Right renal pelvis (tissue), 4 donors: ENCODE results near the gene UBE2K. TPM values are rescaled to one million over a fixed set of nuclear protein-coding genes. Genes with fewer than 3 reads are reported as not detected.
"Not testable (repeated sequence)": the region's sequence is repeated elsewhere in the genome, so short reads cannot be mapped to it uniquely, and the experiment has no call there.

Experiments used
- DNase-seq, 4 donors: peaks; one replicate each; pipeline ENCODE4 v3.0.0-alpha.2; 2013; ENCODE audit warnings: low read depth in 4 of 4, low spot score in 3 of 4, missing footprints in 1 of 4
- polyA plus RNA-seq, 4 donors: library from polyadenylated mRNA; unstranded; fragments of 120-200 nt; gene quantifications; one replicate each; pipeline ENCODE4 v1.2.1, GENCODE V29; 2013; ENCODE audit not compliant: insufficient read length in 4 of 4

The UBE2K gene, protein sequence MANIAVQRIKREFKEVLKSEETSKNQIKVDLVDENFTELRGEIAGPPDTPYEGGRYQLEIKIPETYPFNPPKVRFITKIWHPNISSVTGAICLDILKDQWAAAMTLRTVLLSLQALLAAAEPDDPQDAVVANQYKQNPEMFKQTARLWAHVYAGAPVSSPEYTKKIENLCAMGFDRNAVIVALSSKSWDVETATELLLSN
- 100 to 1,000 TPM in 3 of 4 donors, 10 to 100 TPM in 1; 89.1 to 110 (median 104) TPM for polyA plus RNA-seq

DNA sequence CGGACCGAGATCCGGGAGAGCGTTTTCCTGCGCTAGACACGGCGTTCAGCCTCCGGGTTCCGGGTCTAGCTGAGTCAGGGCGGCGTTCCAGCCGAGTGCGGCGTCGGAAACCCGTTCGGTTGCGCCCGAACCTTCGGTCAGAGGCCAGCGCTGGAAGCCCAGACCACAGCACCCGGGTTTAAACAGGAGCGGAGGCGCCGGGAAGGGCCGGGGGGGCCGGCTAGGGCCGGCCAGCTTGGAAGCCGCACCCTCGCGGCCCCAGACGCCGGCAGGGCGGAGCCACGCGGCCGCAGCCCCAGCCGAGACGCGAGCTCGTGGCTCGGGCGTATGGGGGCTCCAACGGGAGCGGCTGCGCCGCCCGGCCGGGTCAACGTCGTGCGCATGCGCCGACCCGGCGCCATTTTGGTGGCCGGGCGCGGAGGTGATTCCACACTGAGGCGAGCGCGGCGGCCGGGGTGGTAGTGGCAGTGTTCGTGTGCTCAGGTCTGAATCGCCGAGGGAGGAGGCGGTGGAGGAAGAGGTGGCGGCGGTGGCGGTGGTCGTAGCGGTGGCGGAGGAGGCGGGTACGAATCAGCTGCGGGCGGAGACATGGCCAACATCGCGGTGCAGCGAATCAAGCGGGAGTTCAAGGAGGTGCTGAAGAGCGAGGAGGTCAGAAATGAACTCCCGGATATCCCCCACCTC lies at the start of gene UBE2K:
UBE2K (plus strand) TSS at position 397 of the 684 bp plus-strand sequence; CDS start at position 589, 192 bp downstream.
- peak; percentile 70 to 83 (median 78) for DNase-seq

DNA sequence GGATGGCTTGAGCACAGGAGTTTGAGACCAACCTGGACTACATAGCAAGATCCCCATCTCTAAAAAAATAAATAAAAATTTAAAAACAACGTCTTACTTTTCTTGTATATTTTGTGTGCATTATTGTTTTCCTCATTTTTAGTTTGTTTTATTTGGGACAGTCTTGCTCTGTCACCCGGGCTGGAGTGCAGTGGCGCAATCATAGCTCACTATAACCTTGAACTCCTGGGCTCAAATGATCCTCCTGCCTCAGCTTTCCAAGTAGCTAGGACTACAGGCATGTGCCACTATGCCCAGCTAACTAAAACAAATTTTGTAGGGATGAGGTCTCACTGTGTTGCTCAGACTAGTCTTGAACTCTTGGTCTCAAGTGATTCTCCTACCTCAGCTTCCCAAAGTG lies 49.7 kb upstream of the UBE2K start:
- DNase-seq = no peak

DNA sequence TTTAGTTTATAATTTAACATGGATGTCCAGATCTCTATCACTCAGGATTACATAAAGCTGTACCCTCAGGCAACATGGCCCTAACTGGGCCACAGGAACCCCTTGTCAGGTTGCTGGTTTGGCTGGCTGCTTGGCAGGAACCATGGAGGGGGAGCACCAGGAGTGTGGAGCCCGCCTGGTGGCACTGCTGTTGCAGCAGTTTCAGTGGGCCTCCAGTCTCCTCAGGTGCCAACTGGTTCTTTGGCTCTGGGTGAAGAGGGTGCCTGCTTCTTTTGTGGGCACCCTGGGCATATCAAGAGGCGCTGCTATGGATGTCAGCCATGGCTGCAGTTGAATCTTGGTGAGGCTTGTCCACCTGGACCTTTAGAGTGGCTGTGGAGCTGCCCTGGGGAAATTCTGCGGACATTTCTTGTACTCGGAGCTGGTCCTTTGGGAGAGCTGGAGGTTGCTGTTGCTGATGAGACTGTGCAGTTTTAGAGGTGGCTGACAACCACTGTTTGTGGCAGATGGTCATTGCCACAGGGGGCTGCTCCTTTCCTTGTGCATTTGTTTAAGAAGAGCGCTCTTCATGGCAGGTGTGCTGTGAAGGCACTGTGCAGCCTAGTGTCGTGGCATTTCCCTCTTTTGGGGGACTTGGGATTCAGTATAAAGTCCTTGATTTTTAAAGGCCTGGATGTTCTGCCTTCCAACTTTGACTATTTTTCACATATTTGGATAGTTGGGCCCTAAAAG lies 48.9 kb upstream of the UBE2K start:
- DNase-seq = no peak

DNA sequence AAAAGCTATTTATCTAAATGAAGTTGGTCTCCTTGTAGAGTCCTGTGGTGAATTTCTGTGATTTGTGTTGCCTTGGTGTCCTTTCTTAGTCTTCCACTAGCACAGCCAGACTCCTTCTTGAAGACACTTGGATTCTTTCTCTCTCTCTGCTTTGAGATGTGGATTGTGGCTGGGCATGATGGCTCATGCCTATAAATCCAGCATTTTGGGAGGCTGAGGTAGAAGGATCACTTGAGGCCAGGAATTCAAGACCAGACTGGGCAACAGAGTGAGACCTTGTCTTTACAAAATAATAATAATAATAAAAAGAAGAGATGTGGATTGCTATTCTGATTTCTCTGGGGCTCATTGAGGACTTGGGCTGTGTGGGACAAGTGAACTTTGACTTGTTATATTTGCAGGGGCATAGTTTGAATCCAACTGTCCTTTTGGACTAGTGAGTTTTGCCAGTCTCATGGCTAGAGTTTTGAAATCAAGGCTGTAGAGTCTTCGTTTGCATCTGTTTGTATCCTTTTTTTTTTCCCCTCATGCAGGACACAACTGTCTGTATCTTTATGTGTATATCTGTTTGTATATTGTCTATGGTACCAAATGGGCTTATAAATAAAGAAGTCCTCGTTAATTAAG lies 48.2 kb upstream of the UBE2K start:
- no peak for DNase-seq

DNA sequence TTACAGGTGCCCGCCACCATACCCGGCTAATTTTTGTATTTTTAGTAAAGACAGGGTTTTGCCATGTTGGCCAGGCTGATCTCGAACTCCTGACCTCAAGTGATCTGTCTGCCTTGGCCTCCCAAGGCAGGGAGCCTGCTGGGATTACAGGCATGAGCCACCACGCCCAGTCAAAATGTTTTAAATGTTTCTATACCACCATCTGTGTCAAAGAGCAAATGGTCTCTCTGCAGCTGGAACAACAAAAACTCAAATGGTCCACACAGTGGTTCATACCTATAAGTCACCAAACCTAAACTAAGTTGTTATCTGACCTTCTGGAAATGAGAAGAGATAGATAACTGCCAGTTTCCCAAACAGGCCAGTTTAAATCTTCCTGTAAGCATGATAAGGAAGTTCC lies 46.4 kb upstream of the UBE2K start:
- DNase-seq = not testable (repeated sequence)

DNA sequence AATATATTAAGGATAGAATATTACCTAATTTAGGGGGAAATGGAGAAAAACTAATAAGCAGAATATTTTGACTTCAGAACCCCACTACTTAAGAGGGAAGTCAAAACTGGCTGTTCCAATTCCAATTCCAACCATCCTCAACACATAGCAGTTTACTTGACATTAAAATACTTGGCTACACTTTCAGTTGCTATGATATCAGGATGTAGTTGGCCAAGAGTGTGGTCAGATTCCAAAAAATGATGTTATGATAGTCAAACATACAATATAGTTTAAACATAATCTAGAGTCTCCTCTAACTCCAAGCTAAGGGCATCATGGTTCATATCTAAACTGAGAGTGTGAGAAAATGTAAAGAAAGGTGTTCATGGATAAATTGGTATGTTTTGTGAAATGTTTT lies 42.7 kb upstream of the UBE2K start:
- no peak for DNase-seq

DNA sequence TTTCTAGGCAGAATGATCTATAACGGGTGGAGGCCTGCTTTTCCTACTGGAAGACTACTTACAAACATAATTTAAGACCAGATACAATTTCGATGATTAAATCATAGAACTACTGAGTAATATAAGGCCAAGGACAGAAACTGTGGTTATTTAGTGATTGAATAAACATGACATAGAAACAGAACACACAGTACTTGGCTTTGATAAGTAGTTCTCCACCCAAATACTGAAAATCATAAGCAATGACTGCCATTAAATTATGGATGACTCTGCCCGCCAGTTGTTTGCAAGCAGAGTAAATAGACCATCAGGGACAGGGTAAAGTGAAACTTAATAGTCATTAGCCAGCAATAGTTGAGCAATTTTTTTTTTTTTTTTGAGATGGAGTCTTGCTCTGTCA lies 42.1 kb upstream of the UBE2K start:
- DNase-seq = no peak

DNA sequence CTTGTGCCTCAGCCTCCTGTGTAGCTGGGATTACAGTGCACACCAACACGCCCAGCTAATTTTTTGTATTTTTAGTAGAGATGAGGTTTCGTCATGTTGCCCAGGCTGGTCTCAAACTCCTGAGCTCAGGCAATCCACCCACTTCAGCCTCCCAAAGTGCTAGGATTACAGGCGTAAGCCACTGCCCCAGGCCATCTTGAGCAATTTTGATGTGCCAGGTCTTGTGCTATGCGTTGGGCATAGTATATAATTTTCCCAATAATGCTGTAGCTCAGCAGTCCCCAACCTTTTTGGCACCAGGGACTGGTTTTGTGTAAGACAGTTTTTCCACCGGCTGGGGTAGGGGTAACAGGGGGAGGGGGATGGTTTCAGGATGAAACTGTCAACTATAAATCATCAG lies 41.3 kb upstream of the UBE2K start:
- DNase-seq = not testable (repeated sequence)

DNA sequence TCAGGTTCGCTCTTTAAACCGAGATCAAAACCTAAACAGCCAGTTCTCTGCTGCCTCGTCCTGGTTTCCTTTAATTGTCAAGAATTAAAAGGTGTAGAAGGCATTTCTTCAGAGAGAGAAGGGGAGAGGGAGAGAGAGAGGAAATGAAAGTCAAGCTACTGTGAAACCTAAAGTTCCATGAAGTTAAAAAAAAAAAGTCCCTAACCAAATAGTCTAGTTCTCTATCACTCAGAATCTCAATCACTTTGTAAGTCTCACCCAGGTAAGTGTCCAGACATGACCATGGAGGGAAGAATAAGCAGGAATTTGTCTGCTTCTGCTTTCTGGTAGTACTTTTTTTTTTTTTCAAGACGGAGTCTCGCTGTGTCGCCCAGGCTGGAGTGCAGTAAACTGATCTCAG lies 40.5 kb upstream of the UBE2K start:
- DNase-seq = no peak

DNA sequence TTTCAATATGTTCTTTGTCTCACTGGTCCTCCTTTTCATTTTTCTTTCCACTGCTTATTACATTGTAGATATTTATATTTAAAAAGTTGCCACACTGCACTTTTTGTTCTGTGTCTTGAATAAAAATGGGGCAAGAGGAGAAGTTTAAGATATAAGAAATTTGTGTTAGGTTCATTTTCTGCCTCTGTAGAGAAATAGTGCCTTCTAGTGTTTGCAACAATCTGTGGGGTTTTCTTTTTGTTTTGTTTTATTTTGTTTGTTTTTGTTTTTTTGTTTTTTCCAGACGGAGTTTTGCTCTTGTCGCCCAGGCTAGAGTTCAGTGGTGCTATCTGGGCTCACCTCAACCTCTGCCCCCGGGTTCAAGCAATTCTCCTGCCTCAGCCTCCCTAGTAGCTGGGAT lies 39.2 kb upstream of the UBE2K start:
- no peak for DNase-seq

DNA sequence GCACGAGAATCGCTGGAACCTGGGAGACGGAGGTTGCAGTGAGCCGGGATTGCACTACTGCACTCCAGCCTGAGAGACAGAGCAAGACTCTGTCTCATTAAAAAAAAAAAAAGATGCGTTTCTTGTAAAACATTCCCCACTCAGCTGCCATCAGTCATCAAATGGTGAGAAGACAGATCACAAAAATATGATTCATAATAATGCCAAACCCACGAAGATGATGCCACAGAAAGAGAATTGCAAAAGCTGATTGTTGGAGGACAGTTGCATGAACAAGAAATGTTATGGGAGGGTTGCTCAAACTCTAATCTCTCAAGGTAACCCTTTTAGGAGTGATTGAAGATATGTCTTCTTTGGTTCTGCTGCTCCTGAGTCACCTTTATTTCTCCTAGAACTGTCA lies 37.9 kb upstream of the UBE2K start:
- DNase-seq = no peak

DNA sequence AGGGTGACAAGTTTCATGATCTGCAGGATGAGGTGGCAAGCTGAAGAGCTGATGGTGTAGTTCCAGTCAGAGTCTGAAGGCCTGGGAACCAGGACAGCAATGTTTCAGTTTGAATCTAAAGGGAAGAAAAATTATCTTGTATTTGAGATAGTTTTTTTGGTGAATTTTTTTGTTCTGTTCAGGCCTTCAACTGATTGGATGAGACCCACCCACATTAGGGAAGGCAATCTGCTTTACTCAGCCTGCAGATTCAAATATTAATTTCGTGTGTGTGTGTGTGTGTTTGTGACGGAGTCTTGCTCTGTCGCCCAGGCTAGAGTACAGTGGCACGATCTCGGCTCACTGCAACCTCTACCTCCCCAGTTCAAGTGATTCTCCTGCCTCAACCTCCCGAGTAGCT lies 37.2 kb upstream of the UBE2K start:
- DNase-seq = no peak

DNA sequence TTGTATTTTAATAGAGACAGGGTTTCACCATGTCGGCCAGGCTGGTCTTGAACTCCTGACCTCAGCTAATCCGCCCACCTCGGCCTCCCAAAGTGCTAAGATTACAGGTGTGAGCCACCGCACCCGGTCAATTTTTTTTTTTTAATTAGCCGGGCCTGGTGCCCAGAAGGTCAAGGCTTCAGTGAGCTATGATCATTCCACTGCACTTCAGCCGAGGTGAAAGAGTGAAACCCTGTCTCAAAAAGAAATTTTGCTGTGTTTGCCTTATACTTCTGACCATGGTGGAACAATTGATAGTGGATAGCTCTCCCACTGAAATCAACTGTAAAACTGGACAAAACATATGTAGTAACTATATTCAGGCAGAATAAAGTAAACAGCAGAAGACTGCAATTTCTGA lies 35.3 kb upstream of the UBE2K start:
- no peak for DNase-seq

DNA sequence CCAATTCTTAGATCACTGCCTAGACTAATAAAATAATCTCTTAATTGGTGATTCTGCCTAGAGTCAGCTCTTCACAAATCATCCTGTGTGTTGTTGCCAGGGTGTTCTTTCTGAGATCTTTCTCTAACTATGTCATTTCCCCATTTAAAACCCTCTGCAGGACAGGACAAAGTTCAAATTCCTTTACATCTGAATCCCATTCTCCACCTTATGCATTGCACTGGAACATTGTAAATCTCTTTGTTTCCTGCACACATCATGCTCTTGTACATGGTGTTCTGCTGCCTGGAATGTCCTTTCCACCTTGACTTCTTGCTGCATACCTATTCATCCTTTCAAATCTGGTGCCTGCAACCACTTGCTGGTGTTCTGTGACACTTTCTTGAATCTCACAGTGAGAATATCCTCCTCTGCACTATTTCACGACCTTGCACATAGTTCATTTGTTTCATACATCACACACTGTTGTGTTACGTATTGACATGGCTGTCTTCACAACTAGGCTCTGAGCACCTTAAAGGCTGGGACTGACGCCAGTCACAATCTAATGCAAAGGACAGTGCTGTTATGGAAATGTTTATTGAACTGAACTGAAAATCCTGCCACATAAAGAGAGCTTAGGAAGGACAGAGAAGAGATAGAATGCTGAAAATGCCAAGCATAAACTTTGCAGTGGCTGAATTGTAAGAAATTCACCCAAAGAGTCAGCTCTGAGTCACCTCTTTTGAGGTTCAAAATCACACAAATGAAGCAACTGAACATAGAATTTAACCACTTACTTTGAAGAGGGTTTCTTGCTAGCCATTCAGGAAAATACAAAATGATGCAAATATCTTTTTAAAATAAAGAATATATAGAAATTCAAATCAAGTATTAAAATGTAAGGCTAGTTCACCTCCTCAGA lies 32.9 kb upstream of the UBE2K start:
- DNase-seq = no peak

DNA sequence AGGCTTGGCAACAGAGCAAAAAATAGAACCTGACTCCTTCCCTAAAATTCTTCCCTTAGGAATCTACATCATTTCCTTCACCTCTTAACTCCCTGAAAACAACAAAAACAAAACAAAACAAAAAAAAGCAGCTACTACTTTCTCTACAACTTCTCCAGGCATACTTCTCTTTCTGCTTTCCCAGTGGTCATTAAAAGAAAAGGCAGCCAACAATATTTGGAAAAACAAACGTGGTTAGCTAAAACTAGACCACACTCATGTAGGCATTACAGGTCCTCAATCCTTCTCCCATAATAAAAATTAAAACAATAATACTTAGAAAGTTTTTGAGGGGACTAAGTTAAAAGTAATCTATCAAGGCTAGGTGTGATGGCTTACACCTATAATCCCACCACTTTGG lies 30.2 kb upstream of the UBE2K start:
- DNase-seq = no peak

DNA sequence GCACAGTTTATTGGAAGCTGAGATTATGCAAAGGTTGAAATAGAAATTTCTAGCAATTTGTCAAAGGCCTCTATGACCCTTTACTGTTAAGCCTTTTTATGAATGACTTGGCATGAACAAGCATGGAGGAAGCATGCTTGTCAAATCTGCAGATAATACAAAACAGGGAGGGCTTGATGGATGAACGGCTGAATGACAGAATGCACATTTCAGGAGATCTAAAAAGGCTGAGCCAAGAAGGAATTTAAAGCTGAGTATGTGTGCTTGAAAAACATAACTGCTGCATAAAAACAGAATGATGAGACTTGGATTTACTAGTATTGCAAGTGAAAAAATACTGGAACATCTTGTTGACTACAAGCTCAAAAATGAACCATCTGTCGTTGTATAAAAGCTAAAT lies 29.0 kb upstream of the UBE2K start:
- no peak for DNase-seq

DNA sequence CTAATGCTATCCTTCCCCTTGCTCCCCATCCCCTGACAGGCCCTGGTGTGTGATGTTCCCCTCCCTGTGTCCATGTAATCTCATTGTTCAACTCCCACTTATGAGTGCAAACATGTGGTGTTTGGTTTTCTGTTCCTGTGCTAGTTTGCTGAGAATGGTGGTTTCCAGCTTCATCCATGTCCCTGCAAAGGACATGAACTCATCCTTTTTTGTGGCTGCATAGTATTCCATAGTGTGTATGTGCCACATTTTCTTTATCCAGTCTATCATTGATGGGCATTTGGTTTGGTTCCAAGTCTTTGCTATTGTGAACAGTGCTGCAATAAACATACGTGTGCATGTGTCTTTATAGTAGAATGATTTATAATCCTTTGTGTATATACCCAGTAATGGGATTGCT lies 27.6 kb upstream of the UBE2K start:
- DNase-seq = not testable (repeated sequence)

DNA sequence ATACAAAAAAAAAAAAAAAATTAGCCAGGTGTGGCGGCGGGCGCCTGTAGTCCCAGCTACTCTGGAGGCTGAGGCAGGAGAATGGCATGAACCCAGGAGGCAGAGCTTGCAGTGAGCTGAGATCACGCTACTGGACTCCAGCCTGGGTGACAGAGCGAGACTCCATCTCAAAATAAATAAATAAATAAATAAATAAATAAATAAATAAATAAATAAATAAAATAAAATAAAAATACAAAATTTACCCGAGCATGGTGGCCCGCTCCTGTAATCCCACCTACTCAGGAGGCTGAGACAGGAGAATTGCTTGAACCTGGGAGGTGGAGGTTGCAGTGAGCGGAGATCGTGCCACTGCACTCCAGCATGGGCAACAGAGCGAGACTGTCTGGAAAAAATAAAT lies 22.3 kb upstream of the UBE2K start:
- DNase-seq = not testable (repeated sequence)

DNA sequence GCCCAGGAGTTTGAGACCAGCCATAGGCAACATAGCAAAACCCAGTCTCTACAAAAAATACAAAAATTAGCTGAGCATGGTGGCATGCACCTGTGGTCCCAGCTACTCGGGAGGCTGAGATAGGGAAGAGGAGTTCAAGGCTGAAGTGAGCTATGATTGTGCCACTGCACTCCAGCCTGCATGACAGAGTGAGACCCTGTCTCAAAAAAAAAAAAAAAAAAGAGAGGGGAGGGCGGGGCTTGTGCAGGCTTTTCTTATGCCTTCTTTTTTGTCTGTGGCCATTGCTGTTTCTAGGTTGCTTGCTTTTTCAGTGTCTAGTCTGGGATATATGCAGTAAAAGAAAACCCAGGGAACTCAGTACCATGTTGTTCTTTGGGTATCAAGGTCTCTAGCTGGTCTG lies 16.9 kb upstream of the UBE2K start:
- not testable (repeated sequence) for DNase-seq

DNA sequence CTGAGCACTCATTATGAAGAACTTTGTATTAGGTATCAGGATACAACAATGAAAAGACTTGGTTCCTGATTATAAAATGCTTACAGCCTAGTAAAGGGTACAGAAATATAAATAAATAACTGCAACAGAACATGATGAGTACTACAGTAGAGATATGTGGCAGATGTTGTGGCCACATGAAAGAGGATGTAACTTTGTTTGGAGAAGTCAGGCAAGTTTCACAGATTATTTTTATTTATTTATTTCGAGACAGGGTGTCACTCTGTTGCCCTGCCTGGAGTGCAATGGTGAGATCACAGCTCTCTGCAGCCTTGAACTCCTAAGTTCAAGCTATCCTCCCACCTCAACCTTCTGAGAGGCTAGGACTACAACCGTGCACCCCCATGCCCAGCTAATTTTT lies 15.8 kb upstream of the UBE2K start:
- no peak for DNase-seq
